IPS-18c (cell line): ENCODE results near the gene CCDC24.

Experiments
- H3K4me3 ChIP-seq: 2 replicates; pipeline ENCODE4 v1.7.0; 2013; ENCODE audit warnings: low read depth, mild to moderate bottlenecking, low read length, moderate library complexity; ENCODE audit not compliant: insufficient read depth
- H3K9me3 ChIP-seq: one replicate; pipeline ENCODE4 v1.6.1; 2013; ENCODE audit warnings: mild to moderate bottlenecking, low read length, moderate library complexity; ENCODE audit not compliant: control insufficient read depth, insufficient read depth

Gene CCDC24

GRCh38 chr1:43958351-43959255, 32.8 kb upstream of the CCDC24 start:
- Histone ChIP-seq H3K4me3 (no peak overlapping the region), H3K9me3 (no peaks in the 10 kb centered on the region)

- no peaks in the 10 kb centered on the region for H3K9me3 ChIP-seq
- no peak overlapping the region for H3K4me3 ChIP-seq
These were observed 30.6 kb upstream of the CCDC24 start for GRCh38 chr1:43960798-43961197.

DNA sequence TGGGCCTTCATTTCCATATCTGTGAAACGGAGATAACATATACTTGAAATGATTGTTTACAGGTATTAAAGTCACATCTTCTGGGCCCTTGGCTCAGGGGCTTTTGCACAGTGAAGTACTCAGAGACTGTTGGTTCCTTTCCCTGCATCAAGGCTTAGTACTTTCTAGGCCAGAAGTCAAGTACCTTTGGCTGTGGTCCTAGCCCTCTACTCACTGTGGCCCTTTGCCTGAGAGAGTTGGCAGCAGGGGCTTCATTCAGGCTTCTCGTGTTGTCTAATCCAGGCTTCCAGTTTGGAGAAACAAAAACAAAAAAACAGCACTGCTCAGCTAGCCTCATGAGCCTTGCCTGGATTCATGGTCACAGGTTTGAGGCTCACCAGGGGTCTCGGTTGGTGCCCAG, 29.7 kb upstream of the CCDC24 start:
- no peaks in the 10 kb centered on the region for H3K9me3 ChIP-seq
- no peak overlapping the region for H3K4me3 ChIP-seq

- Histone ChIP-seq H3K9me3 (no peaks in the 10 kb centered on the region), H3K4me3 (no peak overlapping the region)
These were observed 29.1 kb upstream of the CCDC24 start for GRCh38 chr1:43962324-43962723.

GRCh38 chr1:43963006-43963405, 28.4 kb upstream of the CCDC24 start:
- Histone ChIP-seq H3K4me3 (no peak overlapping the region), H3K9me3 (no peaks in the 10 kb centered on the region)

GRCh38 chr1:43963890-43964289, 27.5 kb upstream of the CCDC24 start:
- Histone ChIP-seq H3K9me3 (peaks cover 4% of the 10 kb centered on the region), H3K4me3 (no peak overlapping the region)

DNA sequence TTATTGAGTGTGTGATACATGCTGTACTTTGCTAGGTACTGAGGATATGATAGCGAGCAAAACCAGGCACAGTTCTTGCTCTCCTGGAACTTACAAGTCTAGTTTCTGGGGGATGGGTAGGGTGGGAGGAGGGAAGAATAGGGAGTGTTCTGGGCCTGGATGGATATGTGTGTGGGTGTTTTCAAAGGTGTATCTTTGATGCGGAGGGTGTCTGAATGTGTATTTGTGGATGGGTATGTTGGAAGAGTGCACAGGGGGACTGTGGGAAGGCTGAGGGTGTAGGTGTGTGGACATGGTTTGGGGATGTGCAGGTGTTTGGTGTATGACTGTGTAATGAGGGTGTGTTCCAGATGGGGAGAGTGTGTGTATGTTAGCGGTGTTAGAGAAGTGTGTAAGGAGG, 26.1 kb upstream of the CCDC24 start:
- Histone ChIP-seq H3K9me3 (peaks cover 4% of the 10 kb centered on the region), H3K4me3 (no peak overlapping the region)

GRCh38 chr1:43968348-43968948, 23.0 kb upstream of the CCDC24 start:
- H3K9me3 ChIP-seq: peaks cover 4% of the 10 kb centered on the region

GRCh38 chr1:43969416-43969745, 22.0 kb upstream of the CCDC24 start:
- H3K9me3 ChIP-seq: peaks cover 4% of the 10 kb centered on the region

More at GRCh38 chr1:43968348-43968948, 23.0 kb upstream of the CCDC24 start:
- H3K4me3 ChIP-seq: no peak overlapping the region

GRCh38 chr1:43969746-43970466, 21.5 kb upstream of the CCDC24 start, which contains the start of gene DPH2:
Gene DPH2 (plus strand): TSS chr1:43970010. CDS start chr1:43970176, 166 bp downstream.
- H3K9me3 ChIP-seq: peaks cover 5% of the 10 kb centered on the region
- peak within 1 kb of the TSS; percentile 74 for H3K4me3 ChIP-seq

More at GRCh38 chr1:43969416-43969745, 22.0 kb upstream of the CCDC24 start:
- H3K4me3 ChIP-seq: 0 out of 2 replicates have a peak overlapping the region, but pooled peaks have one; percentile 25

DNA sequence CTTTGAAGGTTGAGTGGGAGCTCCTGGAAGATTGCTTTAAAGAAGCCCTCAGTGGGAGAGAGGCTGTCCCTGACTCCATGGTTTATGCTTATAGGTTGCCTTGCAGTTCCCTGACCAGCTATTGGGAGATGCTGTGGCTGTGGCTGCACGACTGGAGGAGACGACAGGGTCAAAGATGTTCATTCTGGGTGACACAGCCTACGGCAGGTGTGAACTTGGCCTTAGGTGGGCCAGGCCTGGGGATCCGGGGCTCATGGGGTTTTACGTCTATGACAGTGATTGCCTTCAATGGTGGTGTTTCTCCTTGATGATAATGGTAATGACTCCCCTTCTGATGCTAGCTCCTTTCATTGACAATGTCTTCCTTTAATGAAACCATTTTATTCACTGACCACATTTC, 20.9 kb upstream of the CCDC24 start:
- H3K4me3 ChIP-seq: peak overlapping the region; percentile 74
- H3K9me3 ChIP-seq: peaks cover 7% of the 10 kb centered on the region

DNA sequence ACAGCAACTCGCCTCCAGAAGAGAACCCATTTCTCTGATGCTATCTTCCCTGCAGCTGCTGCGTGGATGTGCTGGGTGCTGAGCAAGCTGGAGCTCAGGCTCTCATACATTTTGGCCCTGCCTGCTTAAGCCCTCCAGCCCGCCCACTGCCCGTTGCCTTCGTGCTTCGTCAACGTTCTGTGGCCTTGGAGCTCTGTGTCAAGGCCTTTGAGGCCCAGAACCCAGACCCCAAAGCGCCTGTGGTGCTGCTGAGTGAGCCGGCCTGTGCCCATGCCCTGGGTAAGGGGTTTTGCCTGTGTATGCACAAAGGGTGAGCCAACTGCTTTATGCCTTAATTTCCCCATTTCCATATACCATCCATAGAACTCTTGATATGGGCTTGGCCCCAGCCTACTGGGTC, 20.5 kb upstream of the CCDC24 start:
- H3K4me3 ChIP-seq: peak overlapping the region; percentile 74
- peaks cover 7% of the 10 kb centered on the region for H3K9me3 ChIP-seq

DNA sequence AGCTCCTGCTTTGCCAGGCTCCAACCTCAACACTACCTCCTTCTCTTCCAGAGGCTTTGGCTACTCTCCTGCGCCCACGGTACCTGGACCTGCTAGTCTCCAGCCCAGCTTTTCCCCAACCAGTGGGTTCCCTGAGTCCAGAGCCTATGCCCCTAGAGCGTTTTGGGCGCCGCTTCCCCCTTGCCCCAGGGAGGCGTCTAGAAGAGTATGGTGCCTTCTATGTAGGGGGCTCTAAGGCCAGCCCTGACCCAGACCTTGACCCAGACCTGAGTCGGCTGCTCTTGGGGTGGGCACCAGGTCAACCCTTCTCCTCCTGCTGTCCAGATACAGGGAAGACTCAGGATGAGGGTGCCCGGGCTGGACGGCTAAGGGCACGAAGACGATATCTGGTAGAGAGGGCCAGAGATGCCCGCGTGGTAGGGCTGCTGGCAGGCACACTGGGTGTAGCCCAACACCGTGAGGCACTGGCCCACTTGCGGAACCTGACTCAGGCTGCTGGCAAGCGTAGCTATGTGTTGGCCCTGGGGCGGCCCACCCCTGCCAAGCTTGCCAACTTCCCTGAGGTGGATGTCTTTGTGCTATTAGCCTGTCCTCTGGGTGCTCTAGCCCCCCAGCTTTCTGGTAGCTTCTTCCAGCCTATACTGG, 19.9 kb upstream of the CCDC24 start:
- H3K4me3 ChIP-seq: no peak overlapping the region
- peaks cover 7% of the 10 kb centered on the region for H3K9me3 ChIP-seq

DNA sequence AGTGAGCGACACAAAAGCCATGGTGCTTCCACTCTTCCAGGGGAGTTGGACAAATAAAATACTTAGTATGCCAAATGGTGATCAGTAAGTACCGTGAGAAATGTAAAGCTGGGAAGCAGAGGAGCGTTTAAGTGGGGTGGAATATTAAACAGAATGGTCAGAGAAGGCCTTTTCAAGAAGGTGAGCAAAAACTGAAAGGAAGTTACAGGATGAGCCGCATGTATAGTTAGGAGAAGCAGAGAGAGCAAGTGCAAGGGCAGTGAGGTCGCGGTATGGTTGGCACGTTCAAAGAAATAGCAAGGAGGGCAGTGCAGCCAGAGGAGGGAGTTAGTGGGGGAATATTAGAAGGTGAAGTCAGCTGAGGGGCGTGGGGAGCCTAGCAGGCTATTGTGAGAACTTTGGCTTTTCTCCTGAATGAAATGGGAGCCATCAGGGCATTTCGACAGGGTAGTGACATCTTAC, 17.4 kb upstream of the CCDC24 start:
- peak overlapping the region; percentile 94 for H3K4me3 ChIP-seq
- H3K9me3 ChIP-seq: peaks cover 3% of the 10 kb centered on the region

DNA sequence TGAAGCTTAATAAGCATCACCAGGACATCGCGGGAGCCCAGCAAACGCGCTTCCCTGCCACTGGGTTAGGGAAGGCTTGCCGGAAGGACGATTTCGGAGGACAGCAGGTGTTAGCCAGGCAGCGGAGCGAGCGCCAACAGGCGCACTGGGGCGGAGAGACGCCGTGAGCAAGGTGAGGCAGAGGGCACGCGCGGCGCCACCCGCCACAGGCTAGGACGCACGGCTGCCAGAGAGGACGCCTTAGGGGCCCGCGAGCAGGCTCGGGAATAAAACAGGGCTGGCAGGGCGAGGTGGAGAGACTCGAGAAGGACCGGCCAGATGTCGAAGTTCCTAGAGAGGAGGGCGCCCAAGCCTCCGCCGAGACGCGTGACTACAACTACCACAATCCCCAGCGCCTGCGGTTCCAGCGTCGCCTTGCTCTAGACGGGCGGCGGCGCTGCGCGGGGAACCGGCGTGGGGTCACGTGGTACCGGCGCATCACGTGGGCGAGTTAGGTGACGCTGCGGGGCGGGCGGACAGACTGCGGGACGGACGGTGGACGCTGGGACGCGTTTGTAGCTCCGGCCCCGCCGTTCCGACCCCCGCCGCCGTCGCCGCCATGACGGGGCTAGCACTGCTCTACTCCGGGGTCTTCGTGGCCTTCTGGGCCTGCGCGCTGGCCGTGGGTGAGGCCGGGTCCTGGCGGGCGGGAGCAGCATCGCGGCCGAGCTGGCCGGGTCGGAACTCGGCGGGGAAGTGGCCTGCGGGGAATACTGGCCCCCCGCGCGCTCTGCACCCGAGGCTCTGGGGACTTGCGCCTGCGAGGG, 16.8 kb upstream of the CCDC24 start, which contains the start of gene ATP6V0B:
Gene ATP6V0B, plus strand, starts transcription at position 518 of the 806 bp plus-strand sequence. Its CDS starts 81 bp downstream, at position 599.
- Histone ChIP-seq H3K9me3 (peaks cover 3% of the 10 kb centered on the region), H3K4me3 (peak within 1 kb of the TSS; percentile 94)

DNA sequence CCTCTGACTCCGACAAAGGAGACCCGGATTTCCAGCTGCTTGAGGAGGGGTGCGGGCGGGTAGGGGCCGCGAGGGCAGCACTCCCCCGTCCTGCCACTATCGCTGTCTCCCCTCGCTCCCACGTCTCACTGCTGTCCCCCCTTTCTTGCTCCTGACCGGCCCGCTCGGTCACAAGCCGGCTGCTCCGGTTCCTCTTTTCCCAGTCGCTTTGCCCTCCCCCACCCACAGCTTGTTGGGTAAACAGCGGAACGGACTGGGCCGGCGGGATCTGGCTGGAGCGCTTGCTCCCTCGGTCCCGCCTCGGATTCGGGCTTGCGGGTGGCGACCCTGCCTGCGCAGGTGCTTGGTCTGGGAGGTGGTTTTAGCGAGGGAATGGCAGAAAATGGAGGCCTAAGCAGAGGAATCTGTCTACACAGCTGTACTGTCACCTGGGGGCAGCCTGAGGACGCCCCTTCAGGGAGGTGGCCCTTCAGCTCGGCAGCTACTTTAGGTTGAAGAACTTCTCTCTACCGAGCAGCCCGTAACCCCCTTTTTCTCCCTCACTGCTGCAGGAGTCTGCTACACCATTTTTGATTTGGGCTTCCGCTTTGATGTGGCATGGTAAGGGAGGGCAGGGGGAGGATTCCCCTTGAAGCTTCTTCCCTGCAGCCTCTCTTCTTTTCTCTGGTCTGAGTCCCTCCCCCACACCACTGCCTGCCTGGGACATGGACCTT, 16.0 kb upstream of the CCDC24 start:
- peak overlapping the region; percentile 94 for H3K4me3 ChIP-seq

More for the DNA sequence above, 16.0 kb upstream of the CCDC24 start:
- peaks cover 3% of the 10 kb centered on the region for H3K9me3 ChIP-seq
